Measurements from ENCODE around the gene TPM2. TPM values are rescaled to one million over a fixed set of nuclear protein-coding genes. Genes with fewer than 3 reads are reported as not detected.

Gene TPM2
- total RNA-seq, 4 donors from 2014 or later: 45.4 to 79.6 (median 72.2) TPM

- Histone ChIP-seq H3K27ac (no peak overlapping the region), H3K4me1 (no peaks in the 10 kb centered on the region), H3K27me3 (no peaks in the 10 kb centered on the region), H3K9me3 (no peaks in the 10 kb centered on the region), H3K36me3 (peaks cover 0 to 6% of the 10 kb centered on the region in 2 donors), H3K4me3 (replicated peaks in 1 of 3) (no peak overlapping the region)
- intact Hi-C loops (cut with DNase I): no loop called here
- 85 to 89% methylated on average over 10 of the region's 10 CpGs for WGBS, 2 donors
- TF ChIP-seq POLR2A (IDR thresholded peaks at IDR 0.05) (no peak), CTCF (IDR thresholded peaks at IDR 0.05) (no peak)
- DNase-seq: no peak
Observed at GRCh38 chr9:35682520-35683315, 7.0 kb downstream of the TPM2 start.

- Histone ChIP-seq H3K4me1 (no peaks in the 10 kb centered on the region), H3K9me3 (no peaks in the 10 kb centered on the region), H3K27me3 (no peaks in the 10 kb centered on the region), H3K36me3 (peaks cover 0 to 6% of the 10 kb centered on the region in 2 donors), H3K27ac (no peak overlapping the region), H3K4me3 (replicated peaks in 1 of 3) (no peak overlapping the region)
- TF ChIP-seq CTCF (IDR thresholded peaks at IDR 0.05) (no peak), POLR2A (IDR thresholded peaks at IDR 0.05) (no peak)
- no peak for DNase-seq
- intact Hi-C loops (cut with DNase I): no loop called here
- 83 to 86% methylated on average over 6 of the region's 6 CpGs for WGBS, 2 donors
Observed at GRCh38 chr9:35682051-35682450, 7.7 kb downstream of the TPM2 start.

GRCh38 chr9:35681341-35682002, 8.3 kb downstream of the TPM2 start:
- H3K27me3 ChIP-seq: no peaks in the 10 kb centered on the region
- intact Hi-C loops (cut with DNase I): no loop called here
- DNase-seq: no peak
- peaks cover 0 to 6% of the 10 kb centered on the region in 2 donors for H3K36me3 ChIP-seq
- no peak overlapping the region for H3K4me3 ChIP-seq (replicated peaks in 1 of 3)
- H3K27ac ChIP-seq: no peak overlapping the region
- no peaks in the 10 kb centered on the region for H3K4me1 ChIP-seq
- TF ChIP-seq POLR2A (IDR thresholded peaks at IDR 0.05) (no peak), CTCF (IDR thresholded peaks at IDR 0.05) (no peak)
- WGBS, 2 donors: 63 to 83% methylated on average over 3 of the region's 3 CpGs
- H3K9me3 ChIP-seq: no peaks in the 10 kb centered on the region

GRCh38 chr9:35680331-35681105, 9.2 kb downstream of the TPM2 start:
- Histone ChIP-seq H3K4me1 (peaks cover 4 to 8% of the 10 kb centered on the region in 2 donors), H3K9me3 (no peaks in the 10 kb centered on the region), H3K27ac (no peak overlapping the region), H3K27me3 (no peaks in the 10 kb centered on the region), H3K4me3 (replicated peaks in 1 of 3) (no peak overlapping the region), H3K36me3 (peaks cover 0 to 6% of the 10 kb centered on the region in 2 donors)
- DNase-seq: no peak
- WGBS, 2 donors: 62 to 63% methylated on average over 15 of the region's 15 CpGs
- intact Hi-C loops (cut with DNase I): no loop called here
- TF ChIP-seq CTCF (IDR thresholded peaks at IDR 0.05) (no peak), POLR2A (IDR thresholded peaks at IDR 0.05) (no peak)
